NCI-H1048 (cell line): Measurements from ENCODE around the gene MAGI1.

Source experiments
- DNase-seq: peaks from one replicate; lab custom pipeline; 2025; lab: John Stamatoyannopoulos, UW

MAGI1 gene

GRCh38 chr3:65479990-65480389 lies 558.7 kb downstream of the MAGI1 start:
- DNase-seq = no peak

DNA sequence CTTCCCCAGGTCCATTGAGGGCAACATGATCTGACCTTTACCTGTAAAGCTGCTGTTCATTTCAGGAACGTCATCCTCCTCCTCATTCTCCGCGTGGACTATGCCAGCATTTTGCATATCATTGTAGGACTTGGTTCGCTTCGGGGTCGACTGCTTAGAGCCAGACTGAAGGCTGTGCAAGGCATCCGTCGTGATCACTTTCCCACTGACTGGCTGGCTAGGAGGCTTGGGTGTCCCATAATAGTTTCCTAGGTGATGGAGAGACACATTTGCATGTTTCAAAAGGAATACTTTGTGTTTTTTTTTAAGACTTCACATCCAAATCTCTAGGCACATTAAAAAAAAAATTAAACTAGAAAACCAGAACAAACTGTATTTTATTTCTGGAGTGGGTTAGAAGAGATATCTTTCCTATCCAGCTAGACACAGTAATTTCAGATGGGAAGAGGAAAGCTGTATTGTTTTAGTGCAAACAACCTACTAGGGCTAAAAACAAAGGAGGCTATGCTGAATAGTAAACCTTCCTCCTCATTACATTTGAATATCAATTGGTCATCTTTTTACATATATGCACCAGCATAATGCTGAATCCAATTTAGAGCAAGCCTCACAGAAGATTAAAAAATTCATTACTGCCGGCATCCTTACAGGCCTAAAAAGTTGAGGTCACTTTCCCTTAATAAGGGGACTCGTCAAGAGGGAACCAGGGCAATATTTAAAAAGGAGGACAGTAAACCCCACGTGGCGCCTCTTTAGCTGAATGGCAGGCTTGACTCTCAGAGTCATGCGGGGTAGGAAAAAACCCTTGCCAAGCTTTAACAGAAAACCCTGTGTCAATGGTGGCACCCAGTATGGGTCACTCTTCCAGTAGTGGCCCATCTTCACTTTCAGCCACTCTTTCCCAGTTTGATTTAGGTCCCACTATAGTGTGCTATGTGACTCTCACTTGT lies 559.9 kb downstream of the MAGI1 start:
- no peak for DNase-seq

- DNase-seq = no peak
These were observed 565.0 kb downstream of the MAGI1 start for GRCh38 chr3:65473736-65474135.

DNA sequence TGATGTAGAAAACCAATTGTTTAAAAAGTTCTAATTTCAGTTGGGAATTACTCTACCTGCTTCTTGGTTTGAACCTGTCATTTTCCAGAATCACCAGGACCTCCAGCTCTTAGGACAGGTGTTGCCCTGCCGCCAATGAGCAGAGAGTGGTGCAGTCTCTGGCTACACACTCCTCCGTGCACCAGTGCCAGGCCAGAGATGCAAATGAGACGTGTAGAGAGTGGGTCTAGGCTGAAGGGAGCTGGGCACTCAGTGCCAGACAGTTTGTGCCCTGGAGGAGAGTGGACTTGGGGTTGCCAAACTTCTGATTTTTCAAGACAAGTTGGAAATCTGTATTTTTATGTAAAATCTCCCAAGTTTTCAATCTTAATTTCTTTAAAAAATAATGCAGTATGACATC lies 566.2 kb downstream of the MAGI1 start:
- no peak for DNase-seq

- DNase-seq = no peak
These were observed 572.3 kb downstream of the MAGI1 start for GRCh38 chr3:65466300-65466988.

DNA sequence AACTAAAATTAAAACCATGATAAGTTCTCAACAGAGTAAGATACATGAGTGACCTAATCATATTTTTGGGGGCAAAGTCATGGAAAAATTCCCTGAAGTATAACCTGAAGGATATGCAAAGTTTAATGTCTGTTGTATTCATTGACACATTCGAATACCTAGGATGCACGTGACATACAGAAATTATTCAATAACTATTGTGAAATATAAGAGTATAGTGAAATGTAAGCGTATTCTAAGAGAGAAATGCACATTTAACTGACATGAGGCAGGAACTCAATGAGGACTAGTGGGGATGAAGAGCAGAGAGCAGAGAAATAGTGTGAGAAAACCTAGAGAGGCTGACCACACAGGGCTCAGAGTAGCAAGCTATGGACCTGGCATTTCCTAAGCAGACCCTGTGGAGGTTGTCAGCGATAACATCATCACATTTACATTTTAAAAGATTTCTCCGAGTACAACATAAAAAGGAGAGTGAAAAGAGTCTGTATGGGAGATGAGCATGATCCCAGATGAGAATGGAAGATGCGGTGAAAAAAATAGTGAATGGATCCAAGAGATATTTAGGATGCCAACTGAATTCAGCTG lies 588.8 kb downstream of the MAGI1 start:
- no peak for DNase-seq

GRCh38 chr3:65448120-65448519 lies 590.6 kb downstream of the MAGI1 start:
- no peak for DNase-seq

GRCh38 chr3:65445573-65446169 lies 593.0 kb downstream of the MAGI1 start:
- DNase-seq = no peak

- no peak for DNase-seq
These were observed 594.3 kb downstream of the MAGI1 start for GRCh38 chr3:65444447-65444815.

- no peak for DNase-seq
These were observed 594.8 kb downstream of the MAGI1 start for GRCh38 chr3:65443739-65444446.

DNA sequence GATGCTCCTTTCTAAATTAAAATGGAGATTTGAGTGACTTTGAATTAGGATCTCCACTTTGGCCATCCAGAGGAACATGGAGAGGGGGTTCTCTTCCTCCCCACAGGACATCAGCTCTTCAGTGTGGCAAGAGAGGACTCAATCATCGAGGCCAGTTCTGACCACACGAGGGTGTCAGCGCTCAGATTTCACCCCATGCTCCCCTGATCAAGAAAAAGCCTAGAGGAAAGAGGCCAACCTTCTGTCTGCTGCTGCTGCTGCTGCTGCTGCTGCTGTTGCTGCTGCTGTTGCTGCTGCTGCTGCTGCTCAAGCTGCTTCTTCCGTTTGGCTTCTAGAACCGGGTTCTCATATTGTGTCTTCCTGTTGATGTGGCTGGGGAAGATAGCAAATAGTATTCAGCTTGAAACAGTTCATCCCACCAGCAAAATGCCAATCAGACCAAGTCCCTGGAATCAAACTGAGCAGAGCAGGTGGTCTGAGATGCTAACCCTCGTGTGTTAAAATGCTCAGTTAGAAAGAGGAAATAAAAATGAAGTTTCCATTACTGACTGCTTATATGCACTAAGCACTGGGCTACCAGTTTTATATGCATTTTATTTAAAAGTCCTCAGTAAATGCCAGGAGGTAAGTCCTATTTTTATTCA lies 599.0 kb downstream of the MAGI1 start:
- DNase-seq = no peak

GRCh38 chr3:65438612-65439011 lies 600.1 kb downstream of the MAGI1 start:
- no peak for DNase-seq

DNA sequence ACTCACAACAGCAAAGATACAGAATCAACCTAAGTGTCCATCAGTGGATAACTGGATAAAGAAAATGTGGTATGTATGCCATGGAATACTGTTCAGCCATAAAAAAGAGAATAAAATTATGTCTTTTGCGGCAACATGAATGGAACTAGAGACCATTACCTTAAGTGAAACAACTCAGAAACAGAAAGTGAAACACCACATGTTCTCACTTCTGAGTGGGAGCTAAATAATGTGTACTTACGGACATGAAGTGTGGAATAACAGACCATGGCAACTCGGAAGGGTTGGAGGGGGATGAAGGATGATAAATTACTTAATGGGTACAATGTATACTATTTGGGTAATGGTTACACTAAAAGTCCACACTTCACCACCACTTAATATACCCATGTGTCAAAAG lies 600.6 kb downstream of the MAGI1 start:
- no peak for DNase-seq

DNA sequence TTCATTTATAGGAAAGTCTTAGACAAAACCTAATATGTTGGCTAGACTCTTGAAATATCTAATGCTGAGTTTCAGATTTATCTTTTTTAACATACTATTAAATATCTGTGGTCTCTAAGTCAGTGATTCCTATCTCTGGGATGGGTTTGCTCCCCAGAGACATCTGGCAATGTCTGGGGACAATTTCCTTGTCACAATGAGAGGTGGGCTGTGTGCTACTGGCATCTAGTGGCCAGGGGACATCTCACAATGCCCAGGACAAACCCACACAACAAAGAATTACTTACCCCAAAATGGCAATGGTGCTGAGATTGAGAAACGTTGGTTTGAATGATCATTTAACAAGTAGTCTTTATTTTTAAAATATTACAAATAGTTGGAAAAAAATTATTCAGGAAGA lies 602.1 kb downstream of the MAGI1 start:
- no peak for DNase-seq

- no peak for DNase-seq
These were observed 605.2 kb downstream of the MAGI1 start for GRCh38 chr3:65433480-65433879.

GRCh38 chr3:65432388-65433003 lies 606.2 kb downstream of the MAGI1 start:
- DNase-seq = no peak

GRCh38 chr3:65425880-65426279 lies 612.8 kb downstream of the MAGI1 start:
- DNase-seq = no peak

- DNase-seq = no peak
These were observed 616.6 kb downstream of the MAGI1 start for GRCh38 chr3:65422154-65422553.

GRCh38 chr3:65419233-65419632 lies 619.5 kb downstream of the MAGI1 start:
- DNase-seq = no peak

DNA sequence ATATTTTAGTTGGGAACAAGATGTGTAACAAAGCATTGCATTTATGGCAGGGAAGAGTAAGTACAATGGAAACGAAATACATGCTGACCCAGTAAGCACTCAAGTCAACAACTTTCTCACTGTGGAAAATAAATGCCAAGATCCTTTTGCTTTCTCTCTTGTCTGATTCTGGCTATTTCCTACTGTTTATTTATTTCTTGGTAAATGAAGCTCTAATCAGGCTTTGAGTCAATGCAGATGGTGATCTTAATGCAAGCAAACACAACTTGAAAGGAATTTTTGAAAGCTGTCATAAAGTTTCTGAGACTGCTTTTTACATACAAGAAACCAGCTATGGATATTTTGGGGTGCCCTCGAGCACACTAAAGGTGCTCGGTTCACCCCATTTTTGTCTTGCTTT lies 624.8 kb downstream of the MAGI1 start:
- no peak for DNase-seq

GRCh38 chr3:65412588-65412987 lies 626.1 kb downstream of the MAGI1 start:
- no peak for DNase-seq
